Left lobe of liver (tissue), 2 donors: Measurements from ENCODE around the gene GNRH2. TPM values are rescaled to one million over a fixed set of nuclear protein-coding genes. Genes with fewer than 3 reads are reported as not detected.
"Not testable (repeated sequence)": the region's sequence is repeated elsewhere in the genome, so short reads cannot be mapped to it uniquely, and the experiment has no call there.

Experiments used
- ATAC-seq: fragments of 200-7000 bp; cut with Tn5 transposase; one replicate; pipeline ENCODE4 v1.9.1; 2020; ENCODE audit warnings: mild to moderate bottlenecking, moderate library complexity
- DNase-seq: peaks from one replicate; pipeline ENCODE4 v3.0.0-alpha.2; 2020; ENCODE audit warnings: low spot score
- total RNA-seq: library from RNA; stranded (reverse); gene quantifications from one replicate; pipeline ENCODE4 v1.2.1, GENCODE V29; 2021
- donor health status: DM: no; HTN: no; CAD: no; lungs with moderate emphysema.
- donor health status: DM: no; HTN: yes; CAD: no.

Gene GNRH2
- total RNA-seq, 1 donor from 2014 or later, result 1.6 TPM

- peak; percentile 54 for ATAC-seq
Observed at GRCh38 chr20:3071610-3072529, 28.4 kb downstream of the GNRH2 start, which contains the start of gene OXT. OXT (plus strand) TSS chr20:3071620; CDS start chr20:3071656, 36 bp downstream.

GRCh38 chr20:3072530-3073250, 29.3 kb downstream of the GNRH2 start:
- DNase-seq, result no peak
- peak; percentile 8 for ATAC-seq

More at GRCh38 chr20:3071610-3072529, 28.4 kb downstream of the GNRH2 start, which contains the start of gene OXT:
- DNase-seq, result no peak

GRCh38 chr20:3073251-3073643, 29.8 kb downstream of the GNRH2 start:
- not testable (repeated sequence) for ATAC-seq, DNase-seq

GRCh38 chr20:3074812-3075211, 31.4 kb downstream of the GNRH2 start:
- DNase-seq, result no peak
- no peak for ATAC-seq

GRCh38 chr20:3075315-3075714, 31.9 kb downstream of the GNRH2 start:
- ATAC-seq, result not testable (repeated sequence)

GRCh38 chr20:3077618-3078134, 34.3 kb downstream of the GNRH2 start:
- ATAC-seq (no peak), DNase-seq (no peak)

More at GRCh38 chr20:3075315-3075714, 31.9 kb downstream of the GNRH2 start:
- DNase-seq, result not testable (repeated sequence)

GRCh38 chr20:3080939-3081388, 37.5 kb downstream of the GNRH2 start:
- ATAC-seq (peak; percentile 83), DNase-seq (peak; percentile 96)

GRCh38 chr20:3081641-3082040, 38.2 kb downstream of the GNRH2 start:
- DNase-seq, result no peak
- peak; percentile 2 for ATAC-seq

- ATAC-seq, result peak; percentile 20
- no peak for DNase-seq
Observed at GRCh38 chr20:3082306-3082951, 39.0 kb downstream of the GNRH2 start.

GRCh38 chr20:3082955-3083952, 39.8 kb downstream of the GNRH2 start:
- no peak for DNase-seq
- peak; percentile 18 for ATAC-seq

- ATAC-seq, result no peak
- DNase-seq, result no peak
Observed at GRCh38 chr20:3084283-3084985, 41.0 kb downstream of the GNRH2 start, which contains the start of gene AVP. AVP (minus strand) TSS chr20:3084724; CDS start chr20:3084674, 50 bp downstream.

GRCh38 chr20:3084986-3085360, 41.6 kb downstream of the GNRH2 start:
- no peak for DNase-seq
- no peak for ATAC-seq

- no peak for DNase-seq
- ATAC-seq, result no peak
Observed at GRCh38 chr20:3085571-3086072, 42.2 kb downstream of the GNRH2 start.

- DNase-seq, result no peak
- no peak for ATAC-seq
Observed at GRCh38 chr20:3088031-3088430, 44.6 kb downstream of the GNRH2 start.

- ATAC-seq (no peak), DNase-seq (no peak)
Observed at GRCh38 chr20:3090565-3090964, 47.1 kb downstream of the GNRH2 start.

GRCh38 chr20:3092611-3093379, 49.4 kb downstream of the GNRH2 start:
- ATAC-seq, result peak; percentile 13
- DNase-seq, result no peak

- DNase-seq (no peak), ATAC-seq (no peak)
Observed at GRCh38 chr20:3093861-3094361, 50.5 kb downstream of the GNRH2 start.
